Keratinocyte (primary cell): ENCODE data around the gene ATP2B2.

Experiments
- CTCF ChIP-seq, 3 experiments: IDR thresholded peaks in 1 of 3; conservative IDR thresholded peaks in 1 of 3; optimal IDR thresholded peaks in 1 of 3; 2 replicates in 2 of 3; 3 replicates in 1 of 3; pipeline versions ENCODE3 to v1.5.1; 2011; ENCODE audit warnings: low read length in 3 of 3, mild to moderate bottlenecking in 3 of 3, moderate library complexity in 2 of 3, control low read depth in 1 of 3, inconsistent platforms in 1 of 3; ENCODE audit not compliant: insufficient read depth in 2 of 3; ENCODE audit errors: extremely low read depth in 1 of 3
- EZH2 ChIP-seq: IDR thresholded peaks from one replicate; pipeline ENCODE4 v1.6.1; 2012; ENCODE audit warnings: inconsistent platforms, mild to moderate bottlenecking, low read length, moderate library complexity

- no peak for TF ChIP-seq EZH2
- peak in 2 of 3 experiments; percentile 32 to 52 for TF ChIP-seq CTCF (optimal IDR thresholded peaks at IDR 0.05 in 1 of 3, IDR thresholded peaks at IDR 0.05 in 1 of 3, conservative IDR thresholded peaks at IDR 0.05 in 1 of 3; ENCODE audit: extremely low read depth in 1 of 3, insufficient read depth in 2 of 3, low read length in 3 of 3)
These were observed 87.5 kb downstream of the ATP2B2 start for GRCh38 chr3:10417847-10418246.
